GM21447 (cell line): ENCODE results near the gene HEXD.
"Not testable (repeated sequence)": the region's sequence is repeated elsewhere in the genome, so short reads cannot be mapped to it uniquely, and the experiment has no call there.

Source experiments
- ATAC-seq: cut with Tn5 transposase; IDR thresholded peaks from one replicate; pipeline ENCODE4 v1.9.1; 2021; ENCODE audit not compliant: unreplicated experiment

HEXD gene

DNA sequence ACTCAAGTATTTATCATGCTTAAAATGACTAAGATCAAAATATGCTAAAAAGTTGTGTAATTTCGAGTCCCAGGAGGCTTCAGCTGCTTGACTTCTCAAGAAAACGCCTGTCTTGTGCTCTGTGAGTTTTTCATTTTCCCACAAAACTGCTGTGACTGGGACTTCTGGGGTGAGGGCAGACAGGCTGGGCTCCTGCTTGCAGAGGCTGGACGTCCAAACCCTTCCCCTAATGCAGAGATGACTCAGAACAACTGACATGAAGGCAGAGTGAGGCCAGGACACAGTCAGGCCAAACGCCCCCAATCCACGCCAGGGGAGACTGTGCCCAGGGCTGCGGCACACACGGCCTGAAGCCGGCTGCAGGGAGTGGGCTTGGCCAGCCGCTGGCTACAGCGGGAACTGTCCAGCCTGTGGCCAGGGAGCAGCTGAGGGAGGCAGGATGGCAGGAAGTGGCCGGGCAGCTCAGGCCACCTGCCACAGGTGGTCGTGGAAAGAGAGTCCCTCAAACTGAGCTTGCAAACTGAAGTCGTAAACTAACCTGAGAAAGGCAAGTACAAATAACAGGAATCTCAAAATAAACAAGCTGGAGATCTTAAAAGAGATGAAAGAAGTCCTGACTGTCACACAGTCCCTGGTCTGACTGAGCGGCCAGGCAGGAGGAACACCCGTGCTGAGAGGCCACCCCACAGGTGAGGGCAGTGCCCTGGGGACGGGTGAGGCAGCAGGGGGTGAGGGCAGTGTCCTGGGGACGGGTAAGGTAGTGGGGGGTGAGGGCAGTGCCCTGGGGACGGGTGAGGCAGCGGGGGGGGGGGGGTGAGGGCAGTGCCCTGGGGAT, 21.3 kb upstream of the HEXD start:
- ATAC-seq = no peak

DNA sequence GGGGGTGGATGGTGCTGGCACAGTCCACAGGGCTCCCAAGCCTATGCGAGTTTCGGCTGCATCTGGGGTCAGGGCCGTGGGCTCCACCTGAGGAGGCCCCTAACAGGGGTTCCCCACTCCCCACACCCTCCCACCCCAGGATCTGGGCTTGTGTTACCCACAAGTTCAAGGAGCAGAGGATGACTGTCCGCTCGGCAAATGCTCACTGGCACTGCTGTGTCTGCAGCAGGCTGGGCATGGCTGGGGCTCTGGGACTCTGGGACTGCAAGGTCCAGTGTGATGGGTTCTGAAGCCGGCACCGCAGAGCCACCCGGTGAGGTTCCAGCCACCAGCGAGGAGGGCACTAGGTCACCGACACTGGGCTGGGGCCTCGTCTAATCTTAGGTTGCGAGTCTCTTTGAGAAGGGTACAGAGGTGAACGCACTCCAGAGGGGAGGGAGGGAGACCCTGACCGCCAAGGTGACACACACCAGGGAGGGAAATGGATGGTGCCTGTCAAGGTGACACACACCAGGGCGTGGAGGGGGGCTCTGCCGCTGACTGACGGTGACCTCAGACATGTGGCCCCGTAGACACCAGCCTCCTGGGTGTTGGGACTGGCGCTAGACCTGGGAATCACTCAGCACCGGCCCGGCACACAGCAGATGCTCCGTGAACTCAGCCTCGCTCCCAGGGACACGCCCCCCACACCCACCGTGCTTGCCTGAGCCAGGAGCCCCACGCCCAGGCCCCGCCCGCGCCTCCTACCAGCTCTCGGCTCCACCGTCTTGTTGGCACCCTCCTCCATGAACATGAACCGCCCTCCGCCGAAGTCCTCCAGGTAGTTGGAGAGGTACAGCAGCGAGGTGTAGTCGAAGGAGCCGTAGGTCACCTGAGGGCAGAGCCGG, 20.5 kb upstream of the HEXD start:
- ATAC-seq = no peak

DNA sequence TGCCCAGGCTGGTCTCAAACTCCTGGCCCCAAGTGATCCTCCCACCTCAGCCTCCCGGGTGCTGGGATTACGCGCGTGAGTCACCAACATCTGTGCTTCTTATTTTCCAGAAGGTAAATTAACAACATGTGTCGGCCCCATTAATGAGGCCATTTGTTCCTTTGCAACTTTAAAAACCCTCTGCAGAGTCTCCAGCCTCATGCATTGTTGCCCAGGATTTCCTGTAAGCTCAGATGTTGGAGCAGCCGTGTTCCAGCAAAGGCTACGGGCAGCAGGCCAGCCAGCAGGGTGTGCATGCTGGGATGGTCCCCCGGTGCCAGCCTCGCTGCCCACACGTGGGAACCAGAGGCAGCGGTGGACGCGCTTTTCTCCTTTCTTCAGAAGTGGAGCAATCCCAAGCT, 19.1 kb upstream of the HEXD start:
- ATAC-seq = no peak

DNA sequence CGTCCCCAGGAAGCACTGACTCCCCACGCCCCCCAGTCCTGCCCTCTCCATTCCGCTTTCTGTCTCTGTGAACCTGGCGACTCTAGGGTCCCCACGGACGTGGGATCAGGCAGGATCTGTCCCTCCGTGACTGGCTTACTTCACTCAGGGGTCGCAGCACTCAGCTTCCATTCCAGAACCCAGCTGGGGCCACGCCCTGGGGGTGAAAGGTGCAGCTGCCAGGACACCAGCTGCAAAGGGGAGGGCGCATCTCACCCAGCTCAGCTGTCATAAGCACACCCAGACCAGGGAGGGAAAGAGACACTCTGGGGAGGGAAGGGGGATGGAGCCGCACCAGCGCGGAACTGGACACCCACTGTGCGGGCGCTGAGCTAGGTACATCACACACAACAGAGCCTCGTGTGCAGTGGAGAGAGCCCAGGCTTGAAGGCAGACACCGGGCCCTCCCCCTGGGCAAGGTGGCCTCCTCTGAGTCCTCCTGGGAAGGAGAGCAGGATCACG, 18.5 kb upstream of the HEXD start:
- no peak for ATAC-seq

DNA sequence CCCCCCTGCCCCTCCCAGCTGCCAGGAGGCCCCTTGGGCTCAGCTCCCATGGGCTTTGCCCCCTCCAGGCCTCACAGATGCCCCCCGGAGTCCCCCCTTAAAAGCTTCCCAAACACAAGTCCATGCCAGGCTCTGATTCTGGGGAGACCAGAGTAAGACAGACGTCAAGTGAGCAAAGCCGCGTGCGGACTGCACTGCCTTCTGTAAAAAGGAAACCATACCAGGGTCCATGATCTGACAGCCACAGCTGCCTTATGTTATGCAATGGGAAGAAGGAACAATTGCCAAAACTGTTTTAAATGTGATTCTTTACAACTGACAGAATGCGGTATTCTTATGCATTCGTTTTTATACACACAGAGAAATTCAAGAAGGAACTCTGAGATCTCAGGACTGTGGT, 17.9 kb upstream of the HEXD start:
- ATAC-seq = no peak

DNA sequence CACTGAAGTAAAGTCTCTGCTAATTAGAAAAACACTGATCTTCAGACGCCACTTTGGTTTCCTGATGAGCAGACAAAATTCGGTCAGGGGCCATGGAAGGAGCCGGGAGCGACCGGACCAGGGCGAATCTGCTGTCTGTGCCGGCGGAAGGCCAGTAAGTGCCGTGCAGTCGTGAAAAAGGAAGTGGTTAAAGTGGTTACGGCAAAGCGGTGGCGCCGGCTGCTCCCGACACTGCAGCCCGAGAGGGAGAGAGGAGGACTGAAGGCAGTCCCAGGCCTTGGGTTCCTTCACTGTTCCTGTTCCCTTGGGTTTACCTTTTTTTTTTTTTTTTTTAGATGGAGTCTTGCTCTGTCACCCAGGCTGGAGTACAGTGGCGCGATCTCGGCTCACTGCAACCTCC, 17.3 kb upstream of the HEXD start:
- peak; percentile 45 for ATAC-seq

DNA sequence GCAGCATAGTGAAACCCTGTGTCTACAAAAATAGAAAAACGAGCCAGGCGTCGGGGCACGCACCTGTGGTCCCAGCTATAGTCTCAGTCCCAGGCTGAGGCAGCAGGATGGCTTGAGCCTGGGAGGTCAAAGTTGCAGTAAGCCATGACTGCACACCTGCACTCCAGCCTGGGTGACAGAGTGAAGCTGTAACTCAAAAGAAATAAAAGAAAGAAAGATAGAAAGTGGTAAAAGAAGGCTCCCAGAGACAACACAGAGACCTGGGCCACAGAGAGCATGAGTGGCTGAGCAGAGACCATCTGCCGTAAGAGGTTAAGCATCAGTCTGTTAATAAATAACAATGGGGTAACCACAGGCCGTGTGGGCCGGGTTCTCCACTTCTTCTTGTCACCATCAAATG, 15.3 kb upstream of the HEXD start:
- peak; percentile 68 for ATAC-seq

DNA sequence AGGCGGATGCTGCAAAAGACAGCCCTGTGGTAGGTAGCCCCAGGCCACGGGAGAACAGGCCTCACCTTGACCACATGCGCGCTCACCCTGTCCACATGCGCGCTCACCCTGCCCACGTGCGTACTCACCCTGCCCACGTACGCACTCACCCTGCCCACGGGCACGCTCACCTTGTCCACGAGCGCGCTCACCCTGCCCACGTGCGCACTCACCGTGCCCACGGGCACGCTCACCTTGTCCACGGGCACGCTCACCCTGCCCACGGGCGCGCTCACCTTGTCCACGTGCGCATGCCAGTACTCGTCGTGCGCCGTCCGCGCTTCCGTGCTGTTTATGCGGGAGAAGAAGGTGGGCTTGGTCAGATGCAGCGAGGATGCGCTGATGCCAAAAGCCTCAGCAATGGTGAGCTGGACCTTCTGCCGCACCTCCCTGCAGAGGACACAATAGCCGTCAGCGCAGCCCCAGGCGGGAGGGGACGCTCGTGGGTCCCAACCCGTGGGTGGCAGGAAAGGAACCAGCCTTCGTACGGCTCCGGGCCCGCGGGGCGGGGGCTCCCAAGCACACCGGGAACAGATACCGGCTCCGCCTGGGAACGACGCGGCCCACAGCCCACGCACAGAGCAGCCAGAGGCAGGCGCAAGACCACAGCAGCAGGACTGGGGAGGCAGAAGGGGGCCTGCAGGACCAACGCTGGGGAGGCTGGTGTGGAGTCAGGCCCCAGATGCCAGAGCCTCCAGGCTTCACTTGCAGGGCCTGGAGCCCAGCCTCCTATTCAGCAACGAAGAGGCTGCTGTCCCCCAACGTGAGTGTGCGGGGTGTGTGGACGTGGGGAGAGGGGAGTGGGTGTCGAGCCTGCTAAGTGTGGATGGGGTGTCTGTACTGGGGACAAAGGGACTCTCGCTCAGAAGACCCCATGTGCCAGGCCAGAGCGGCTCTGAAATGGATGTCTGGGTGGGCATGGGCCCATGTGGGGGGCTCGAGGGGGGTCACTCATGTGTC, 14.2 kb upstream of the HEXD start:
- no peak for ATAC-seq

DNA sequence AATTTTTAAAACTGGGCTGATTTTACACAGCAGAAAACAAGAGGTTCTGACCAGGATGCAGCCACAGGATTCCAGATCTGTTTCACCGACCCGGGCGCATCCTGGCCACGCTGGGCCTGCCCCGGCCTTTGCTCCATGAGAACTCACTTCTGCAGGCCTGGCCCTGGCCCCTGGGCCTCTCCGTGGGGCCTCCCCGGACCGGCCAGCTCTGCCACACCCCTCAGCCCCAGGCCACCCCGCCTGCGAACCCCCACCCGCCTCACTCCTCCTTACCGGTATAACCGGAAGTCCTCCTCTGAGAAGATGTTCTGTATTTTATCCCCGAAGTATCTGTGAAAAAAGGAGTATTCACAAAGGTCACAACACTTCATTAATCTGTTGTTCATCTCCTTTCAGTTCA, 13.1 kb upstream of the HEXD start:
- ATAC-seq = no peak

DNA sequence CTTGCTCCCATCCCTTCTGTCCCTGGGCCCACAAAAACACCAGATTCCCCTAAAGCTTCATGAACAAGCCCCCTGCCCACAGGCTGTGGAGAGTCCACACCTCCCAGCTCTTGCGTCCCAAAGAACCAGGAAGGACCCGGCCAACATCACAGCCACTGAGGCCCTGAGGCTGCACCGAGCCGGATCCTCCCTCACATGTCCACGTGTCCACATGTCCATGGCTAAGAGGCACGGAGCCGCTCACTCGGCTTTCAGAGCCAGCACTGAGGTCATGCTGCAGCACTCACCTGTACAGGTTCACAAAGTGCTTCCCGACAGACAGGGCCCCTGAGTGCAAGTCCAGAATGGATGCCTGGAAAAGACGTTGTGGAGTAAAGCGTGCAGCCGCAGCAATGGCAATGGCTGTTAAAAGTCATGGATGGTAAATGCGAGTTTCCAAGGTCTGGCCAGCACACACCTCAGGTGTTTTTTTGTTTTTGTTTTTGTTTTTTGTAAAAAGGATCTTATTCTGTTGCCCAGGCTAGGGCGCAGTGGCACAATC, 11.9 kb upstream of the HEXD start:
- no peak for ATAC-seq

DNA sequence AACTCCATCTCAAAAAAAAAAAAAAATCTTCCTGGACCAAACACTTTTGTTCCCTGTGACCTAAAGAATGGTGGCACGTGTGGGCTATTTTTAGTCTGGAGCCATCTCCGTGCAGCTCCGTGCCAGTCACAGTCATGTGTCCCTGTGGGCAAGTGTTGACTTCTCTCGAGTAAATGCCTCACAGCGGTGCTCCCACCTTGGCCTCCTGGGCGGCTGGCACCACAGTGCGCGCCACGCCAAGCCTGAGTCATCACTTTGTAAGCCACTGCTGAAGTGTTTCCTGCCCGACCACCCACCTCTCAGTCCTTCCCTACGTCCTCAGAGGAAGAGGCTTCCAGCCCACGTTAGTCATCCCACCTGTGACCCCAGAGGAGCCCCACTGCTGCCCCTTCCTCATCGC, 10.9 kb upstream of the HEXD start:
- no peak for ATAC-seq

DNA sequence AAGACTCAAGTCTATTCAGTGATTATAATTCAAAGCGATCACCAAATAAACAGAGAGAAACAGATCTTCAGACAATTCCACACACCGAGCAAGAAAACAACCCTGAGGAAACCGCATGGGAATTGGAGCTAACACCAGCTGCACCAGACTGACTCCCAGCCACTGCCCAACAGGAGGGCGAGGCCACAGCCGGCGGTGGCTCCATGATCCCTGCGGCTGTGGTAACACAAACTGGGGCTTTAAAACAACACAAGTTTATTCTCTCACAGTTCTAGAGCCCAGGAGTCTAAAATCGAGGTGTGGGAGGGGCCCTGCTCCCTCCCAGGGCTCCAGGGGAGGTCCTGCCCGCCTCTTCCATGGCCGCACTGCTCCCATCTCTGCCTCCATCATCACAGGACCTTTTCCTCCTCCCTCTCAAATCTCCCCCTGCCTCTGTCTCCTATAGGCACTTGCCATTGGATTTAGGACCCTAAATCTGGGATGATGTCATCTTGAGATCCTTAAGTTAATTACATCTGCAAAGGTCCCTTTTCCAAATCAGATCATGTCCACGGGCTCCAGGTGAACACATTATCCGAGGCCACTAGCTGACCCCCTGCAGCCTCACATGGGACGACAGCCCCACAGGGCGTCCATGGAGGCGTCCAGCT, 9.7 kb upstream of the HEXD start:
- no peak for ATAC-seq

DNA sequence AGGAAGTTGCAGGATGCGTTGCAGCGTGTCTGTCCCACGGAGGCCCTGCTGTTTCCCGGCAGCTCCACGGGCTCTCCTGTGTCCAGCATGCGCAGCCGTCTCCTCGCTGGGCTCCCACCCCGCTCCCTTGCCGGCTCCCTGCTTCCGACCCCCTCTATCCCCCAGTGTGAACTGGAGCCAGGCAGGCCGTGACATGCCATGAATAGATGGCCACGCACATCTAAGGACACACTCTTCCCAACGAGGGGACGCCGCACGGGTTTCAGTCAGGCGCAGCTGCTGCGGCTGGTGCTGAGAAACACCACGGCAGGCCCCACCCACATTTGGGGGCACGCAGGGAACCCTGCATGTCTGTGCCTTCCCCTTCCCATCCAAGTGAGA, 9.2 kb upstream of the HEXD start:
- no peak for ATAC-seq

DNA sequence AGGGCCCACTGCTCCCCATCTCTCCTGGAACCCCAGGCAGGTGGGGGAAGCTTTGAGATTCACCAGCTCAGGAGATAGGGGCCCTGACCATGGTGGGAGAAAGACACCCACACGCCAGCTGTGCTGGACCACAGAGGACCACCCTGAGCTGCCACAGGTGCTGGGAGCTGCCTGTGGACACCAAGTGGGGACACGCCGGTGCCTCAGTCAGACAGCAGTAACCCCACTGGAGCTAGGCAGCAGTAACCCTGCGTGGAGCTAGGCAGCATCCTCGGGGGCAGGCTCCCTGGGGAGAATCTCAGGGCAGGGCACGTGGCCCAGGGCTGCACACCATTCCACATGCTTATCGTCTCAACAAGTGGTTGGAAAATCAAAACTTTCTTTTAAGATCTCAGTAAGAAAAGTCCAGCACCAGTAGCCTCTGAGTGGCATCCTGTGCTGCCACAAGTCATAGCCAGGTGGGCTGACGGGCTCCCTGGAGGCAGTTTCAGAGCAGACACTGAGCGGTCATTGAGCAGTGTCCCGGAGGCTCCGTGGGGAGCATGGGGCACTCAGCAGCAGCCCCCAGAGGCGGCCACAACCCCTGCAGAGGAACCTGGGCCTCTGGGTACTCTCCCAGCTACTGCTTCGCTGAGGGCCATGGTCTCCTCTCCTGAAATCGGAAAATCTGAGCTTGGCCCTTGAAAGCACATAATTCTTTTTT, 8.0 kb upstream of the HEXD start:
- no peak for ATAC-seq

DNA sequence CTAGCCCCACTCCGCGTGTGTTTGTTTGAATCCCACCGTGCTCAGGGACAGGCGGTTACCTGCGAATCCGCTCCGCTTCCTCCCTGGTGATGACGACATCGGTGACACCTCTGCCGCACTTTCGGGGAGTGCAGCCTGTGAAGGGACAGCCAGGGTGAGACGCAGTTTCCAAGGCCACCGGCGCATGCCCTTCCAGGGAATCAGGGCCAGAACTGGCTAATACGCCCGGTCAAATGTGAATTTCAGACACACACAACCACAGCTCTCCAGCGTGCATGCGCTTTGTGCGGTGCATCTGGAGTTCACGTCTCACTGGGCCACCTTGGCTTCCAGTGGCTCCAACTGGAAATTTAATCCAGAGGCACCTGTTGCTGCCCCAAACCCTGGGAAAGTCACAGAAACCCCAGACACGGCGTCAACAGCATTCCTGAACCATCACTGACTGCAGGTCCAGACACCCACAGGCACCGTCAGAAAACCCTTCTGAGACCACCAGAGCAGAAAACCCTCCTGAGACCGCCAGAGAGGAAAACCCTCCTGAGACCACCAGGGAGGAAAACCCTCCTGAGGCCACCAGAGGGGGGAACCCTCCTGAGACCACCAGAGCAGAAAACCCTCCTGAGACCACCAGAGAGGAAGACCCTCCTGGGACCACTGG, 6.6 kb upstream of the HEXD start:
- ATAC-seq = no peak

DNA sequence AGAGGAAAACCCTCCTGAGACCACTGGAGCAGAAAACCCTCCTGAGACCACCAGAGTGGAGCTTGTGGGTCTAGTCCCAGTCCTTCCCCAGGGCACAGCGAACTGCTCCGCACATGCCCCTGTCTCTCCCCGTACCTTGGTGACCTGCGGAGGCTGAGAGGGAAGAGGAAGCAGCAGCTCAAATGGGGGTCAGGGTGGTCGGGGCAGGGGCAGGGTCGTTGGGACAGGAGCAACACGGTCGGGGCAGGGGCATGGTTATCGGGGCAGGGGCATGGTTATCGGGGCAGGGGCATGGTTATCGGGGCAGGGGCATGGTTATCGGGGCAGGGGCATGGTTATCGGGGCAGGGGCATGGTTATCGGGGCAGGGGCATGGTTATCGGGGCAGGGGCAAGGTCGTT, 6.1 kb upstream of the HEXD start:
- not testable (repeated sequence) for ATAC-seq

DNA sequence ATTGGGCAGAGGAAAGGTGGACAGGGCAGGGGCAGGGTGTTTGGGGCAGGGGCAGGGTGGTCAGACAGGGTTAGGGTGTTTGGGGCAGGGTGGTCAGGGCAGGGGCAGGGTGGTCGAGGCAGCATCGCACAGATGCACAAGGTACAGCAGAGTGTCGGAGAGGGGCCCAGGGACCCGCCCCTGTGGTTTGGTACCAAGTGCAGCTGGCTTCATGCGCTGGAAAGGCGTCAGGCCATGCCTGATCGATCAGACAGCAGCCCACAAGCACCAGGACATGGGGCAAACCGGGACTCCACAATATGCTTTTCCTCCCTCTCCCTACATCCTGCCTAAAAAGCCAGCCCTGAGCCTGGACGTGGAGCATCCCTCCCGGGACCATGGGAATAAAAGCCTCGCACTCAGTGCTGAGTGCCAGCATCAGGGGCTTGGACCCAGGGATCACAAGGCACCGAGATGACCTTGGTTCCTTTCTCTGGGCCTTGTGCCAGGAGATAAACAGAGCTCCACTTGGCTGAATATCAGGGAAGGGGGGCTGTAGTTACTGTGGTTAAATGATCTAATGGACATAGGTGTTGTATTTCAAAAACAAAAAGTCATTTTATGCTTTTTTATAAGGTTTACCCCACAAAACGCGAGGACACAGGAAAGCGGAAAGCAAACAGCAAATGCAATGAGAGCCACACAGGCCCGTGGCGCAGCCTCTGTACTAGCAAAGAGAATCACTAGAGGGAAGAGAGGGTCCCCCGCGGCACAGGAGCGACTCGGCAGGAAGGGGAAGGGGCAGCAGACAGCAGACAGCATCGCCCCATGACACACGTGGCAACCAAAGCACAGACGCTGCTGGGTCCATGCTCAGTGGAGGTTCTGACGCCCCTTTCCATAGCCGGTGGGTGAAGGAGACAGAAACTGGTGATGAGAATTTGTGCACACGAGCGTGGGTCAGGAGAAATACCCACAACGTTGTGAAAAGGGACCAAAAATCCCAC, 5.3 kb upstream of the HEXD start:
- no peak for ATAC-seq
